Activated T-cell treated with anti-CD3 and anti-CD28 coated beads, Interleukin-2, amount 50 U/mL, for 1 hour (primary cell): Measurements from ENCODE around the gene KRT40.

Experiments used
- DNase-seq: peaks from one replicate; pipeline ENCODE4 v3.0.0-alpha.2; 2020

The KRT40 gene

DNA sequence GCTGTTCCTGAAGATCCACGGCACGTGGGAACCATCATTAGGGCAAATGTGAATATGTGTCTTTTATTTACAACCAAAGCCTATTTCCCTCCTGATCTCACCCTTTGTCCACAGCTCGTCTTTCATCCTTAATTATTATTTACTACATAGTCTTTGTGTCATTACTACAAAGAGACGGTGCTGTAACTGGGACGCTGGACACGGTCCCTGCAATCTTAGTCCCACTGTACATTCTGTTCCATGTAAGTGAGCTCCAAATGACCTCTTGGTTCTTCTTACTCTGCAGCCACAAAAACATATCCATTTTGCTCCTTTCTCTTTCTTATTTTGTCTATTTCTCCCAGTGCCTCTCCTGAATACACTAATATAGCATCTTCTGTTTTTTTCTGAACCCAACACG, 34.0 kb downstream of the KRT40 start:
- DNase-seq = no peak

DNA sequence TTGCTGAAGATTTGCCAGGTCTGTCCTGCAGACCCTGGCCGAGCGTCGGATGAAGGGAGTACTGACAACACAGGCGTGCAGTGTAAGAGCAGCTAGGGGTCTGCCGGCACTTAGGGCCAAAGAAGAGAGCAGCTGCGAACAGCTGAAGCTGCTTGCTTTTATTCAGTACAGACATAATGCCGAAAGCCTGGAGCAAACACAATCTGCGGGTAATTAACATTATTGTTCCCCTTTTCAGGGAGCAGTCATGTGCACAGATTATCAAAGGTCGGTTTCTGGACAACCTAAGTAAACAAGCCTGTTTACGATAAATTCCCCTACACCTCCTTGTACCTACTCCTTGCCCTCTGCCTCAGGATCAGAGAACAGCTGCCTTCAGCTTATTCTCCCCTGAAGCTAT, 34.7 kb downstream of the KRT40 start:
- DNase-seq = no peak

DNA sequence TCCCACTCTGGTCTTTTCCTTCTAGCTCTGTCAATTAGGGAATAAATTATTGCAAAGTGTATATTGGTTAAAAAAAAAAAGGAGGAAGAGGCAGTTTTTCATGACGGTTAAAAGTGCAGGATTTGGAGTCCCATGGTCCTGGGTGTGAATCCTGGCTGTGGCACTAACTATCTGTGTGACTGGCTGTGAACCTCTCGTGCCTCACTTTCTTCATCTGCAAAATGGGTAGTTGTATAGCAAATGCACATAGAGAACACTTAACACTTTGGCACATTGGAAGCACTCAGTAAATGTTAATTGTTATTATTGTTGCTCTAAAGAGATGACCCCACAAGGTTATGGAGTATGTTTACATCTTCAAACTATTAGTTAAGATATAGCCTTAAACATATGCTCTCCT, 36.2 kb downstream of the KRT40 start:
- DNase-seq = no peak

DNA sequence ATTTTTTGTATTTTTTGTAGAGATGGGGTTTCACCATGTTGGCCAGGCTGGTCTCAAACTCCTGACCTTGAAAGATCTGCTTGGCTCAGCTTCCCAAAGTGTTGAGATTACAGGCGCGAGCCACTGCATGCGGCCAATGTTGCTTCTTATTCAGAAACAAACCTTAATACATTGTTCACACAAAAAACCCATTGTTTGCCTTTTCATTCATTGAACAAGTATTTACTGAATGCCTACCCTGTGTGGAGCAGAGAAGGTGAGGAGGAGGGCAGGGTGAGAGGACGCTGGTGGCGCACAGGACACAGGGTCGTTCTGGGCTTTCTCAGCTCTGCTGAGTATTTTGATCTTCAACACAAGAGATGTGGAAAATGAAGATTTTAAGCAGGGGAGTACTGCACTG, 38.7 kb downstream of the KRT40 start:
- no peak for DNase-seq

DNA sequence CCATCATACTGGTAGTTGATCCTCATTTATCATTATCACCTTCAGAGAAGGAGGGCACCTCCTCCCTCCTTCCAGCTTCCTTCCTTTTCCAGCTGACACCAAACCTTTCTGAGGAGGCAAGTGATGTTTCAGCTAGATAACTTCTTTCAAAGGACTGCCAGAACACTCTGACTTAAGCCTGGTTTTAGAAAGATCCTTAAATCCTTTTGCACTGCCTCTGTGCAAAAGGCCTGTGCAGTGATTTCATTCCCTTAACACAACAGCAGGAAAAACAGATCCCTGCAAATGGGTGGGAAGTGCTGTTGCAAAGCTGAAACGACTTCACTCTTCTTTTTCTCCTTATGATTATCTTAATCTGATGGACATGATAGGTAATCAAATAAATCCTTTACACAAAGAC, 39.6 kb downstream of the KRT40 start:
- no peak for DNase-seq

DNA sequence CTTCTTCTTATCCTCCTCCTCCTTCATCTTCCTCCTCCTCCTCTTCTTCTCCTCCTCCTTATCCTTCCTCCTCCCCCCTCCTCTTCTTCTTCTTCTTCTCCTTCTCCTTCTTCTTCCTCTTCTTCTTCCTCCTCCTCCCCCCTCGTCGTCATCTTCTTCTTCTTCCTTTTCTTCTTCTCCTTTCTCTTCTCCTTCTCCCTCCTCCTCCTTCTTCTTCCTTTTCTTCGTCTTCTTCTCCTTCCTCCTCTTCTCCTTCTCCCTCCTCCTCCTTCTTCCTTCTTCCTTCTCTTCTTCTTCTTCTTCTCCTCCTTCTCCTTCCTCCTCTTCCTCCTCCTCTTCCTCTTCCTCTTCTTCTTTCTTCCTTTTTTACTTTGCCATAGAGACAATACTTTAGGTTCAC, 41.6 kb downstream of the KRT40 start:
- DNase-seq = no peak

DNA sequence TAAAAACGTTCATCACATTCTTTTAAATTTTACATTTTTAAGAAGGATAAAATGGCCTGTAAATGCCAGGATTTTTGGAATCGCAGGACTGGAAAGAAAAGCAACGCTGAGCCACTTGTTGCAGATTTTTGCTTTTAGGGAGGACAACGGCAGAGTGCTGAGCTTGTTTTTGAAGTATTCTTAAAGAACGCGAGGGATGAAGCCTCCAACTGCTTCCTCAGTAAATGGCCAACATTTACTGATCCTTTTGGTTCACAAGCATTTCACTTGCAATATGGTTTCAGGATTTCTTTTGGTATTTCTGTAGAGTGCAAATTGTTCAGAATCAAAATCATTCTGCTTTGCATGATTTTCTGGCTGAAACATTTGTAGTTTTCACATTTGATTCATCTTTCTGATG, 43.9 kb downstream of the KRT40 start:
- no peak for DNase-seq

DNA sequence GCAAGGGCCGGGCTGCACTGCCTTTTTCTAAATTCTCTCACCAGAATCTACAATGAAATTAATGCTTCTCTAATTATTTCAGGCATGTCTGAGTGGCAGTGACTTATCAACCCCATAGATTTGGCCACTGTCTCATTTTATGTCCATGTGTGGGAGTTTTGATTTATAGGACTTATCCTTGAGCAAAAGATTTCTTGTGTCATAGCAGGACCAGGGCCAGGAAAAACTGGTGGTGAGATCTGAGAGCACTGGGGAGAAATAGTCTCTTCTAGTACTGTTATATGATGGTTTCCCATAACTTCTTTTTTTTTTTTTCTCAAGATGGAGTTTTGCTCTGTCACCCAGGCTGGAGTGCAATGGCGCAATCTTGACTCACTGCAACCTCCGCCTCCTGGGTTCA, 45.1 kb downstream of the KRT40 start:
- DNase-seq = no peak

DNA sequence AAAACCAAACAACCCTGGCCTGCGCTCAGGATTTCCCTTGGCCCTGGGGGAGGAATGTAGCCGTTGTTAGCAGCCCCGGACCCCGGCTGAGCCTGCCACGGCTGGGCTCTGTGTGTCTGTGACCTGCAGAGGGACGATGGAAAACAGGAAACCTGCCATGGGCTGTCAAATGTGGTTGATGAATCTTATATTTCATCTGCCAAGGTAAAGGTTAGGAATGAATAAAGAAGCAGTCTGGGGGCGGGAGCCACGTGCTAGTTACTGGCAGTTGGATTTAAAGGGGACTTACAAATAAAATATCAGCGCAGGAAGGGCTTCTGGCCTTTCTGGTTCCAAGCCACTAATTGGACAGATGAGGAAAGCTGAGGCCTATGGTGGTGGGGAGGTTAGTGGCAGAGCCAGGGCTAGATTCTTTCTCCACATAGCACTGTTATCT, 46.7 kb downstream of the KRT40 start, which contains the start of gene KRT23:
Gene KRT23, minus strand, starts transcription at position 263 of the 436 bp plus-strand sequence. CDS start 1,043 bp downstream, outside the sequence.
- no peak for DNase-seq

DNA sequence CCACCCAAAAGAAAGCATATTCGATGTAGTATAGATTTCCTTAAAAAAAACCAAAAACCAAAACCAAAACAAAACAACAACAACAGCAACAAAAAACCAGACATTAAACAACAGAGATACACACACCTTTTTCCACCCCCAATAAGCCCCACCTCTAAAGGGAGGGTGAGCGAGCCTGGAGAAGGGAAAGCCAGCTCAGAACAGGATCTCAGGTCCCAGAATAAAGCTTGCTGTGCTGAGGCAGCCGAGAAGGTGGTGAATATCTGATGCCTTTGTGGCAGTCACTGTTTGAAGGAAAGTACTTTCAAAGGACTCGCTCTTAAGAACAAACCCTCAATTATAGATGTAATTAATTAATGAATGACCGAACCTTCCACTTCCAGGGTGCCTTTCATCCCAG, 47.1 kb downstream of the KRT40 start:
- DNase-seq = no peak

DNA sequence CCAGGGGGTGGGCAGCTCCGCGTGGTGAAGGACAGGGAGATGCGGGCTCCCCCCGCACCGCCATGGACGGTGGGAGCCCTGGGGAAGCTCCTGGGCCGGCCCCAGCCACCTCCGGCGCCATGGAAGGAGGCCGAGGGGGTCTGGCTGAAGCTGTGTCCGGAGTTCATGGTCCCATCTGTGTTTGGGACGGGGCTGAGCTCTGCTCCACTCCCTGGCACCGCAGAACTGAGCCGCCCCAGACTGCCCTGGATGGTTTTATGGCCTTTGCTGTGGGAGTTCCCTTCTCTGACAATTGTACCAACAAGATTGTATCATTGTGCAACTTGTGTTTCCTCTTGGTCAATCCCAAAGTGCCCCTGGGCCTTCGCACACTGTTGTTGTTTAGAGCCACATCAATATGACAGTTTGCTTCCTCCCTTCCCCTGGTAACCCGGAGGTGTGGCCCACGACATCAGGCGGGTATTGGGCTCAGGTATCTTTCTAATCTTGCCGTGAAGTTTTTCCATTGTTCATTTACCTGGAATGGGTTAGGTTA, 47.6 kb downstream of the KRT40 start:
- no peak for DNase-seq

DNA sequence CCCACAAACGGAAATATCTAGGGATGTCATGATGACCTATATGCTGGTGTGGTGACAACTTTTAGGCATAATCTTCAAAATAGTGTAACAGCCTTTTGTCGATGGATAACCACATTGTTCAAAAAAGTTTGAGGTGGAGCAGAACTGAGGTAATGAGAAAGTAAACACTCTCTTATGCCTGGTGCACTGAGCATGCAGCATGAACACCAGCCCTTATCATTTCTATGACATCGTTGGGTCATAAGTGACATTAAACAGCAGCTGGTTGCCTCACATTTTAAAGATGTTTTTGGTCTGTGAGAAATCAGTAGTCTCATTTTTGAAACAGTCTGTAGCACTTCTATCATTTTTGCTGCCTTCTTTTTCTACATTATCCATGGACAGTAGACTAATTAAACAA, 48.5 kb downstream of the KRT40 start:
- DNase-seq = no peak

DNA sequence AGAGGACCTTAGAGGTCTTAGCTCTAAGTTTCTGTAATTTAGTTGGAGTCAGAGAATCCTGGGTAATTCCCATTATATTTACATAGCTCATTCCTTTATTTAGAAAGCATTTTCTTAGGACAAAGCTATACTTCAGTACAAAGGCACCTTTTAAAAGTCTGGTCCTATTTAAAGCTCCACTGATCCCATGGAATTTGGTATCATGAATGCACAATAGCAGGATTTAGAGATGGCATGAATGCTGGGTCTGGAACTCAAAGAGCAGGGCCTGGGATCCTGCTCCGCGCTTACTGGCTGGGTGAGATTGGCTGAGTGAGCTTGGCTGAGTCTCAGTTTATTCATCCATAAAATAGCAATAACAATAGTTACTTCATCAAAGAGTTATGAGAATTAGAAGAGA, 51.5 kb downstream of the KRT40 start:
- no peak for DNase-seq

DNA sequence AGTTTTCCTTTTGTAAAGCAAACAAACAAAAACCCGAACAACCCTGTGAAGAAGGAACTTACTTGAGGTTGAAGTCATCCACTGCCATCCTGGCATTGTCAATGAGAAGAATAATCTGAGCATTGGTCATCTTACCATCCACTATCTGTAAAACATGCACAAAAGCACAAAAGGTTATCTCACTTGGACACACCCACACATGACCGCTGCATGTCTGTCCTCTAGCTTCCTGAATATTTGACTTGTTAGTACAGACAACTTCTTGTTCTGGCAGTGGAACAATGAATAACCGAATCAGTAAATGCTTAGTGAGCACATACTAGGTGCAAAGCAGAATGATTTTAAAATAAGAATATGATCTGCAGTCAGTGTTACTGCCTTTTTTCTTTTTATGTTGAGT, 52.8 kb downstream of the KRT40 start:
- DNase-seq = no peak
